GM20000 (cell line): ENCODE results near the gene TNS3.

Experiments
- DNase-seq: peaks from one replicate; pipeline ENCODE4 v3.0.0; 2012; ENCODE audit warnings: low spot score
- CTCF ChIP-seq: IDR thresholded peaks from 2 replicates; pipeline ENCODE4 v1.5.1; 2012; ENCODE audit warnings: mild to moderate bottlenecking, control low read depth; ENCODE audit errors: extremely low read depth, missing control alignments

The TNS3 gene

GRCh38 chr7:47420122-47420780, 161.7 kb downstream of the TNS3 start:
- DNase-seq, result no peak
- no peak for TF ChIP-seq CTCF

DNA sequence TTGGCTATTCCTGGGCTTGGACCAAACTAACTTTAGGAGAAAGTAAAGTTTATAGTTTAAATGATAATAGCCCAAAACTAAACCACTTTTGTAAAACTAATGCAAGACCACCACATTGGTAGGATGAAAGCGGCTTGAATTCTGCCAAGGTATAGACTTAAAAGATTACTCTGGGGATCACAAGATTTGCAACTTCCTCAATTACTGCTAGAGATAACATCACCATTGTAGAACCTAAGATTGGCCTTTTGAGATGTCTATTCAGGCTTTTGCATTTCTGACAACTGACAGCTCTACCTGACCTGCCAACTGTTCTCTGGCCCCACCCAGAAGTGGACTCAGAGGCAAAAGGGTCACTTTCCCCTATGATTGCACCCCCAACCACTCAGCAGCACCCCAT, 162.4 kb downstream of the TNS3 start:
- no peak for TF ChIP-seq CTCF
- no peak for DNase-seq

- DNase-seq, result no peak
- no peak for TF ChIP-seq CTCF
Measured at GRCh38 chr7:47418601-47419309, 163.2 kb downstream of the TNS3 start.

DNA sequence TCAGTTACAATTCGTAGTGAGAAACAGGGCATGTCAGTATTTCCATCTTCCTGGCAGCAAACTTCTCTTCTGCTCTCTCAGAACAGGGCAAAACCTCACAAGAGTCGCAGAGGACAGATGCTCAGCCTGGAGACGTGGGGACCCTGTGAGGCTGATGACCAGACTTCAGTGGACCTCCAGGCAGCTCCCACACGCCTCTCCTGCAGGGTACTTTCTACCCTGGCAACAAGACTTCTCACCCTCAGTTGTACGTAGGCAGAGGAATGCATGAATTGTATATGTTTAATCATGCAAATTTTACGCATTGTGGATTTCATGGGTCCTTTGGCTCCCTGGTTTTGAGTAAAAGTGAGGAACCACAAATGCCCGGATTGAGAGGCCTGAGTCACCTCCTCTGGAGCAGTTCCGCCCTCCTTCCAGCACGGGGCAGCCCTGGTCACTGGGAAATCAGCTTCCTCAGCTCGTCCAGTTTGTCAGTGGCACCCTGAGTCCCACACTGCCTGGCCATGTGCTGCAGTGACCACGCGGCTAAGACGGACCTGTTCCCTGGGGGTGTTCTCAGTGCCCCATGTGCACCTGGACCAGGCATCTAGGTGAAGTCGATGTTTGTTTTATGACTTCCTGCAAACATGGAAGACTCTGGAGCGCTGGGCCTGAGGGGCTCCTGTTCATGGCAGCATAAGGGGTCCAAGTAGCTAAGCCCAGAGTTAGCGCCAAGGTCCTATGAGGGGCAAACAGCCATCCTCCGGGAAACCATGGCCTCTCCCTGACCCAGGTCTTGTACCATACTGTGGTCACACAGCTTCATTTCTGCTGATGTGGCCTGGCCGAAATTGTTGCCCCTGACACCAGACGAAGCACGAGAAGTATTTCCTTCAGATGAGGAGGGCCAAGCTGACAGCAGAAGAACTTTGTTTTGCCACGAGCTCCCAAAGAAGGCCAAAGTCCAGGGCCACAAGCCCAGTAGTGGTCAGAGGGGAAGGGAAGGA, 165.1 kb downstream of the TNS3 start:
- no peak for DNase-seq
- no peak for TF ChIP-seq CTCF

DNA sequence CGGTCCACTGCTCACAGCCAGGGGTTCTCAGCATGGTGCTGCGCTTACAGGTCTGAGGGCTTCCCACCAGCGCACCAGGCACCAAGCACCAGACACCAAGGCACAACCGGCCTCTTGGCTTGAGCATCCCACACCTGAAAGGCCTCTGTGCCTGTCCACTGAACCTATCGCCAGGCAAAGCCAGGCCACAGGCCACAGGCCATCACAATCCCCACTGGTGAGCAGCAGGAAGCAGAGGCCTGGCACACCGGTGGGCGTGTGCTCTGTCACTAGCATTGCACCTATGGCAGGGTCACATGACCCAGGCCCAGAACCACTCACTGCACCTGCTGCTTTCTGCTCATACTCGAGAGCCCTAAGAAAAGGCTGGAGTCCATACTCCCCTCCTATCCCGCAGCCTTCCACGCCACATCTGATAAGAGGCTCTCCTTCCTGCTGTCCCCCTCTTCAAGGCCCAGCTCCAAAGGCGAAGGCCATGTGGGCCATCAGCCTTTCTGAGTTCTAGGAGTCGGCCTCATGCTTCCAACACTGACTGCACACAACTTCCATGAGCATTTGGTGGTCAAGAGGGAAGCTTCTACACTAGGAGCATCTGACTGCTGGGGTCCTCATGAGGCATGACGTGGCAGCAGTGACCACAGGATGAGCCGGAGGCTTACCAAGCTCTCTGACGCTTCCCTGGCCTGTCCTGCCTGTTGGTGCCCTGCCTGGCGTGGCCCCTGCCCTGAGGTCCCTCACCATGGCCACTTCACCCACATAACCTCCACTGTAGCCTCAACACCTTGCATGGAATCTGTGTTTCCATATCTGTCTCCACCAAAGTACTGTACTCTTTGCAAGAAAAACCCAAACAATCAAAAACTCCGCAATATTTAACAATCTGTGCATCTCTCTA, 166.3 kb downstream of the TNS3 start:
- no peak for TF ChIP-seq CTCF
- DNase-seq, result no peak

DNA sequence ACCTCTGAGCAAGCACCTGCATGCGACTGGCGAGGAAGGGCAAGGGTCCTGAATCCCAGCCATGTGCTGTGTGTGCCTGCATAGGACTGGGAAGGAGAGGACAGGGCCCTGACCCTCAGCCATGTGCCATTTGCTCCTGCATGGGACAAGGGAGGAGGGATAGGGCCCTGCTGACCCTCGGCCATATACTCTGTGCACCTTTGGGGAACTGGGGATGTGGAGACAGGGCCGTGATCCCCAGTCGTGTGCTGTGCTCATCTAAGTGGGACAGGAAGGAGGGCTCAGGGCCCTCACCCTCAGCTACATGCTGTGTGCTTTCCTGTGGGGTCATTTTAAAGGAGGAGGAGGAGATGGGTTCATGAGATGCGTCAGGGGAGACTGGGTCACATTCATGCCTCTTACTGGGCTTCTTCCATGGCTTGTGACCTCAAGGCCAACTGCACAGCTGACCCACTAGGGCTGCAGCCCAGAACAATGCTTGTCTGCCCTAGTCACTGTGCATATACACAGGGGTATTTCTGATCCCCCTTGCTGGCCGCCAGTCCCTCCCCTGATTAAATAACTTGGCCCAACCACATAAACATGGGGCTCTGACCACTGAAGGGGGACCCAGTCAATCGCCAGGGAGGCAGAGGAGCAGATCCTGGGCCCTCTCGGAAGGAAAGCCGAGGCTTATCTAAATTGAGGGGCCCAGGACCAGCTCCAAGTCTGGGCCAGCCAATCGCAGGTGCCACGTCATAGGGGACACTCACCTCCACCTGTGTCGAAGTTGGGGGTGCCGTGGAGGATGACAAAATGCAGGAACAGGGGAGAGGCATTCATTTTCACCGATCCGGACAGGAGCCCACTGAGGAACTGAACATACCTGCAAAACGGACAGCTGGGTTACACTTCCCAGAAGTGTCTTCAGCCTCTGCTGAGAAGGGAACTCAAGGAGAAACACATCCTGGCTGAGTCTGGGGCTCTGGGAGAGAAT, 167.3 kb downstream of the TNS3 start:
- DNase-seq, result no peak
- no peak for TF ChIP-seq CTCF
